SJCRH30 (cell line): ENCODE measurements around the gene TCF7L1. TPM values are rescaled to one million over a fixed set of nuclear protein-coding genes. Genes with fewer than 3 reads are reported as not detected.

ENCODE experiments used
- total RNA-seq: library from RNA; depleted of rRNA; stranded (reverse); fragments of >200 nt; shearing (Covaris generic); gene quantifications from 2 replicates; pipeline ENCODE4 v1.2.3, GENCODE V29; 2014; rRNA removed

The TCF7L1 gene
- total RNA-seq, 1 experiment from 2014 or later, result 9.2 TPM

Other genes starting within 250 kb of the TCF7L1 start
- 2,317 and 2,398 TPM in 2 replicates for gene TMSB10, start 227.7 kb upstream of the TCF7L1 start, total RNA-seq
- gene KCMF1, start 162.2 kb upstream of the TCF7L1 start, total RNA-seq, result 75.8 and 93.0 TPM in 2 replicates
- gene TGOLN2, start 194.6 kb downstream of the TCF7L1 start, total RNA-seq, result 73.5 and 80.3 TPM in 2 replicates
- 9.3 and 11.0 TPM in 2 replicates for gene RETSAT, start 221.1 kb downstream of the TCF7L1 start, total RNA-seq
- gene ELMOD3, start 221.4 kb downstream of the TCF7L1 start, total RNA-seq, result 17.2 and 19.3 TPM in 2 replicates